Adipocyte (in vitro differentiated cells): ENCODE measurements around the gene NRG2.

Experiments used
- DNase-seq: peaks from one replicate; pipeline ENCODE4 v3.0.0-alpha.2; 2015; ENCODE audit warnings: low read depth
- H3K27me3 ChIP-seq: replicated peaks from 2 replicates; pipeline ENCODE4 v1.7.0; 2013; ENCODE audit warnings: mild to moderate bottlenecking, low read length, moderate library complexity; ENCODE audit not compliant: control insufficient read depth, insufficient read depth
- H3K36me3 ChIP-seq: 2 replicates; pipeline ENCODE4 v1.7.0; 2013; ENCODE audit warnings: low read length, mild to moderate bottlenecking, moderate library complexity; ENCODE audit not compliant: control insufficient read depth, insufficient read depth, severe bottlenecking
- H3K4me1 ChIP-seq: 2 replicates; pipeline ENCODE4 v1.7.0; 2013; ENCODE audit warnings: mild to moderate bottlenecking, low read length, moderate library complexity; ENCODE audit not compliant: control insufficient read depth, insufficient read depth
- H3K4me3 ChIP-seq: 2 replicates; pipeline ENCODE4 v1.7.0; 2013; ENCODE audit warnings: mild to moderate bottlenecking, low read length, moderate library complexity
- H3K9ac ChIP-seq: 2 replicates; pipeline ENCODE4 v1.7.0; 2013; ENCODE audit warnings: mild to moderate bottlenecking, low read length, moderate library complexity
- H3K9me3 ChIP-seq: 2 replicates; pipeline ENCODE4 v1.7.0; 2013; ENCODE audit warnings: mild to moderate bottlenecking, low read length, moderate library complexity; ENCODE audit not compliant: control insufficient read depth

The NRG2 gene

GRCh38 chr5:139833525-139833924, 209.6 kb downstream of the NRG2 start:
- no peak for DNase-seq

GRCh38 chr5:139831624-139832023, 211.5 kb downstream of the NRG2 start:
- H3K9ac ChIP-seq = no peak overlapping the region
- H3K36me3 ChIP-seq = no peaks in the 10 kb centered on the region
- peaks cover 6% of the 10 kb centered on the region for H3K9me3 ChIP-seq
- DNase-seq = no peak
- H3K4me3 ChIP-seq = no peak overlapping the region
- H3K4me1 ChIP-seq = no peaks in the 10 kb centered on the region
- peaks cover 53% of the 10 kb centered on the region for H3K27me3 ChIP-seq

More at GRCh38 chr5:139833525-139833924, 209.6 kb downstream of the NRG2 start:
- peaks cover 4% of the 10 kb centered on the region for H3K9me3 ChIP-seq
- no peak overlapping the region for H3K9ac ChIP-seq
- H3K4me3 ChIP-seq = no peak overlapping the region
- peaks cover 49% of the 10 kb centered on the region for H3K27me3 ChIP-seq
- H3K36me3 ChIP-seq = no peaks in the 10 kb centered on the region
- H3K4me1 ChIP-seq = no peaks in the 10 kb centered on the region

- no peak for DNase-seq
- Histone ChIP-seq H3K4me3 (no peak overlapping the region), H3K36me3 (no peaks in the 10 kb centered on the region), H3K4me1 (no peaks in the 10 kb centered on the region), H3K27me3 (peaks cover 64% of the 10 kb centered on the region), H3K9ac (no peak overlapping the region), H3K9me3 (peaks cover 6% of the 10 kb centered on the region)
Measured at GRCh38 chr5:139829471-139829870, 213.6 kb downstream of the NRG2 start.

- DNase-seq = no peak
- Histone ChIP-seq H3K36me3 (no peaks in the 10 kb centered on the region), H3K4me3 (no peak overlapping the region), H3K9ac (no peak overlapping the region), H3K27me3 (peaks cover 56% of the 10 kb centered on the region), H3K4me1 (no peaks in the 10 kb centered on the region), H3K9me3 (peaks cover 6% of the 10 kb centered on the region)
Measured at GRCh38 chr5:139828207-139828895, 214.7 kb downstream of the NRG2 start.

GRCh38 chr5:139825690-139826089, 217.4 kb downstream of the NRG2 start:
- DNase-seq = no peak
- Histone ChIP-seq H3K4me1 (no peaks in the 10 kb centered on the region), H3K27me3 (peaks cover 44% of the 10 kb centered on the region), H3K9me3 (peaks cover 6% of the 10 kb centered on the region), H3K4me3 (no peak overlapping the region), H3K9ac (no peak overlapping the region), H3K36me3 (no peaks in the 10 kb centered on the region)

- Histone ChIP-seq H3K4me1 (no peaks in the 10 kb centered on the region), H3K9me3 (peaks cover 14% of the 10 kb centered on the region), H3K36me3 (no peaks in the 10 kb centered on the region), H3K9ac (no peak overlapping the region), H3K27me3 (peaks cover 61% of the 10 kb centered on the region), H3K4me3 (no peak overlapping the region)
- DNase-seq = no peak
Measured at GRCh38 chr5:139823757-139824355, 219.2 kb downstream of the NRG2 start.

GRCh38 chr5:139822553-139823425, 220.3 kb downstream of the NRG2 start:
- Histone ChIP-seq H3K36me3 (no peaks in the 10 kb centered on the region), H3K4me1 (no peaks in the 10 kb centered on the region), H3K9ac (no peak overlapping the region), H3K4me3 (no peak overlapping the region), H3K9me3 (peaks cover 20% of the 10 kb centered on the region), H3K27me3 (peaks cover 59% of the 10 kb centered on the region)
- no peak for DNase-seq

GRCh38 chr5:139821806-139822552, 221.1 kb downstream of the NRG2 start:
- Histone ChIP-seq H3K27me3 (peaks cover 64% of the 10 kb centered on the region), H3K9me3 (peaks cover 25% of the 10 kb centered on the region), H3K4me1 (no peaks in the 10 kb centered on the region), H3K36me3 (no peaks in the 10 kb centered on the region), H3K4me3 (no peak overlapping the region), H3K9ac (no peak overlapping the region)
- DNase-seq = no peak

- Histone ChIP-seq H3K27me3 (peaks cover 59% of the 10 kb centered on the region), H3K4me3 (no peak overlapping the region), H3K36me3 (no peaks in the 10 kb centered on the region), H3K9me3 (peaks cover 23% of the 10 kb centered on the region), H3K9ac (no peak overlapping the region), H3K4me1 (peaks cover 5% of the 10 kb centered on the region)
- DNase-seq = no peak
Measured at GRCh38 chr5:139820606-139821005, 222.5 kb downstream of the NRG2 start.

GRCh38 chr5:139820130-139820529, 223.0 kb downstream of the NRG2 start:
- Histone ChIP-seq H3K27me3 (peaks cover 58% of the 10 kb centered on the region), H3K9me3 (peaks cover 23% of the 10 kb centered on the region), H3K4me1 (peaks cover 5% of the 10 kb centered on the region), H3K9ac (no peak overlapping the region), H3K36me3 (no peaks in the 10 kb centered on the region), H3K4me3 (no peak overlapping the region)
- DNase-seq = no peak

GRCh38 chr5:139817970-139818369, 225.1 kb downstream of the NRG2 start:
- Histone ChIP-seq H3K9me3 (peaks cover 23% of the 10 kb centered on the region), H3K27me3 (peaks cover 54% of the 10 kb centered on the region), H3K4me1 (peaks cover 5% of the 10 kb centered on the region), H3K9ac (no peak overlapping the region), H3K36me3 (no peaks in the 10 kb centered on the region), H3K4me3 (no peak overlapping the region)
- no peak for DNase-seq
